T-cell (primary cell): ENCODE data around the gene TIMP2. TPM values are rescaled to one million over a fixed set of nuclear protein-coding genes. Genes with fewer than 3 reads are reported as not detected.
"Not testable (repeated sequence)": the region's sequence is repeated elsewhere in the genome, so short reads cannot be mapped to it uniquely, and the experiment has no call there.

Source experiments
- ATAC-seq, 4 experiments: fragments of 200-7000 bp in 3 of 4; fragments of 150-1000 bp in 1 of 4; cut with Tn5 transposase; replicated peaks in 1 of 4; 1 replicate in 3 of 4; 2 replicates in 1 of 4; pipeline ENCODE4 v1.10.0; 2021; ENCODE audit warnings: moderate library complexity in 3 of 4, mild to moderate bottlenecking in 2 of 4, moderate number of reproducible peaks in 1 of 4
- CTCF ChIA-PET, 2 donors: fragments of 300-600 bp; sonication (Branson Sonifier 250); formaldehyde crosslinking; loops; one replicate each; lab custom pipeline; 2022; ENCODE audit warnings: antibody characterized with exemption in 2 of 2; lab: Charles Lee
- POLR2A ChIA-PET, 2 donors: fragments of 300-600 bp; sonication (Branson Sonifier 250); formaldehyde crosslinking; loops; one replicate each; lab custom pipeline; 2022; ENCODE audit warnings: antibody characterized with exemption in 2 of 2; lab: Charles Lee
- DNase-seq, 35 experiments: peaks; one replicate each; pipeline versions ENCODE4 v3.0.0 to v3.0.0-alpha.2; 2013 to 2023
- H3K27ac ChIP-seq: one replicate; pipeline ENCODE4 v1.5.1; 2013; ENCODE audit warnings: low read length
- H3K27me3 ChIP-seq, 2 experiments: replicated peaks in 1 of 2; 1 replicate in 1 of 2; 2 replicates in 1 of 2; pipeline versions ENCODE4 v1.6.1 to v1.7.0; 2013; ENCODE audit warnings: low read length in 1 of 2, mixed read lengths in 1 of 2; ENCODE audit not compliant: control insufficient read depth in 2 of 2, insufficient read depth in 2 of 2; ENCODE audit errors: extremely low read depth in 1 of 2
- H3K36me3 ChIP-seq, 2 donors: 1 replicate in 1 of 2; 2 replicates in 1 of 2; pipeline versions ENCODE4 v1.6.1 to v1.7.0; 2013; ENCODE audit warnings: low read length in 1 of 2; ENCODE audit not compliant: control insufficient read depth in 2 of 2, insufficient read depth in 1 of 2; ENCODE audit errors: extremely low read depth in 1 of 2
- H3K4me1 ChIP-seq, 2 experiments: 1 replicate in 1 of 2; 2 replicates in 1 of 2; pipeline versions ENCODE4 v1.6.1 to v1.7.0; 2013; ENCODE audit warnings: low read length in 2 of 2, mixed read lengths in 1 of 2; ENCODE audit not compliant: insufficient read depth in 2 of 2, control insufficient read depth in 1 of 2; ENCODE audit errors: extremely low read depth in 1 of 2
- H3K4me3 ChIP-seq, 2 donors: 1 replicate in 1 of 2; 2 replicates in 1 of 2; pipeline versions ENCODE4 v1.5.1 to v1.7.0; 2013; ENCODE audit warnings: mild to moderate bottlenecking in 2 of 2, low read length in 1 of 2, moderate library complexity in 1 of 2; ENCODE audit not compliant: control insufficient read depth in 1 of 2; ENCODE audit errors: extremely low read depth in 1 of 2
- H3K9me3 ChIP-seq: 2 replicates; pipeline ENCODE4 v1.7.0; 2013
- H3K27ac Mint-ChIP-seq, 2 donors: one replicate each; pipeline ENCODE4 v1.8.0; 2020 to 2021; ENCODE audit warnings: mild to moderate bottlenecking in 2 of 2, mixed read lengths in 2 of 2
- H3K27me3 Mint-ChIP-seq, 2 donors: one replicate each; pipeline ENCODE4 v1.8.0; 2021 to 2022; ENCODE audit warnings: mixed read lengths in 2 of 2
- H3K36me3 Mint-ChIP-seq: one replicate; pipeline ENCODE4 v1.8.0; 2021; ENCODE audit warnings: mixed read lengths
- H3K4me1 Mint-ChIP-seq, 3 donors: one replicate each; pipeline ENCODE4 v1.8.0; 2020 to 2022; ENCODE audit warnings: mixed read lengths in 3 of 3, mild to moderate bottlenecking in 1 of 3
- H3K4me3 Mint-ChIP-seq, 3 donors: one replicate each; pipeline ENCODE4 v1.8.0; 2020 to 2022; ENCODE audit warnings: mild to moderate bottlenecking in 3 of 3, mixed read lengths in 3 of 3, moderate library complexity in 3 of 3
- H3K9me3 Mint-ChIP-seq, 3 donors: one replicate each; pipeline ENCODE4 v1.8.0; 2020 to 2022; ENCODE audit warnings: mixed read lengths in 3 of 3
- WGBS: methylation state at CpG from one replicate; pipeline ENCODE4 v1.1.5; 2013; ENCODE audit warnings: missing lambda C conversion rate; ENCODE audit not compliant: insufficient coverage; 5-methylcytosine and 5-hydroxymethylcytosine counted together
- total RNA-seq, 35 experiments: library from RNA in 6 of 35; stranded (reverse) in 6 of 35; fragments of 120-200 nt in 1 of 35; gene quantifications; one replicate each; pipeline versions ENCODE4 v1.2.1 to v1.2.4 and lab custom pipeline; 2013 to 2026

TIMP2 gene
- total RNA-seq, 5 donors from 2014 or later (not counting 1 experiment from before 2014, with no cell fraction given) = 5.1 to 6.7 (median 6.5) TPM

DNA sequence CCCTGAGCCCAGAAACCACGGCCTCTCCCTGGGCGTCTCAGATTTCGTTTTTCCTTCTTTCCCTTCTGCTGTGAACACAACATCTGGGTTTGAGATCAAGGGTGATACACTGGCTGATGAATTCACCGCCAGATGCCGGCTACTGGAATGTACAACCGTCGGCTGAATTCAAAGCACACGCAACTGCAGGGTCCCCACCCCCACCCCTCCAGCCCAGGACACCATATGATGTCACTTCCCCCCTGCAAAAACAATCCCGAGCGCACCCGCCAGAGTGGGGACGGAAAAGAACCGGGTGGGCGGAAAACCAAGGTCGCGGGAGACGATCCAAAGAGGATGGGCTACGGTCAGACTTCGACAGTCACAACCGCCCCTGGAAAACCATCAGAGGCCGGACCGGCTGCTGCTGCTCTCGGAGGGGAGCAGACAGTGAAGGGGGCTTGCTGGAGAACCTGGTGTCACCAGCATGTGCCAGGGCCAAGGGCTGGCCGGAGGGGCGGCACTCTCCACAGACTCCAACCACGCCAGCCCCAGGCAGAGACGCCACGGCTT is 45.5 kb downstream of the TIMP2 start:
- H3K9me3 Mint-ChIP-seq = no peaks in the 10 kb centered on the region
- H3K27me3 ChIP-seq = peaks cover 0 to 64% of the 10 kb centered on the region in 2 experiments
- H3K27me3 Mint-ChIP-seq = peaks cover 0 to 19% of the 10 kb centered on the region in 2 donors
- peak overlapping the region; percentile 61 to 71 (median 64) for H3K4me3 Mint-ChIP-seq
- H3K4me1 ChIP-seq = peaks cover 2 to 39% of the 10 kb centered on the region in 2 experiments
- H3K27ac ChIP-seq = peak overlapping the region; percentile 19
- H3K9me3 ChIP-seq = no peaks in the 10 kb centered on the region
- H3K36me3 Mint-ChIP-seq = no peaks in the 10 kb centered on the region
- H3K36me3 ChIP-seq = no peaks in the 10 kb centered on the region
- 38% methylated on average over 20 of the region's 28 CpGs for WGBS
- DNase-seq (peak in 24 of 35 experiments; percentile 8 to 56 (median 23)), ATAC-seq (peak; percentile 49 to 74 (median 51))
- ChIA-PET CTCF (no interaction called here), POLR2A (no interaction called here)
- H3K4me1 Mint-ChIP-seq = peaks cover 26 to 38% (median 27%) of the 10 kb centered on the region in 3 donors
- peak overlapping the region; percentile 25 to 52 for H3K4me3 ChIP-seq
- peak overlapping the region; percentile 74 for H3K27ac Mint-ChIP-seq

DNA sequence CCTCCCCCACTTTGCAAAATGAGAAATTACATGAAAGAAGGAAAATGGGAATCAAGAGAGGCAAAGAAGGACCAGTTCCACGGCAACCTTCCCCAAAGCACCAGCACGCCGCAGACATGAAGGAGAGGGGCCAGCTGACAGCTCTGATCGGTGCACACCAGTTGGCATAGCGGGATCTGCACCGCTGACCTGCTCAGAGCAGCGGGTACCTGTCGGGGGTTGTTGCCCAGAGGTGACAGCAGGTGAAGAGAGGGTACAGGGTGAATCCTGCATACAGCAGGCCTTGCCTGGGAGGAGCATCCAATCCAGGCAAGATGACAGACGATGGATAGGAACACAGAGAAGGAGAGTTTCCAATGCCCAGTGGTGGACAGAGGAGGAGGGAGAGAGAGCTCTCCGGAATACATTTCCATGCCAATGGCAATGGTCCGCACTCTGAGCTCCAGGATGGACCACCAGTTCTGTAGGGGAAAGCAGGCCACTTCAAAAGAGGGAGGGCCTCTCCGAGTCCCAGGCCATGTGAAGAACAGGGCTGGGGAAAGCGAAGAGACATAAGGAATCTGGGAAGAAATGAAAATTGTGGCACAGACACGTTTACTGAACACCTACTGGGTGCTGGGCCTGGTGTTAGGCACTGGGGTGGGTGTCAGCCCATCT is 46.2 kb downstream of the TIMP2 start:
- Mint-ChIP-seq H3K9me3 (no peaks in the 10 kb centered on the region), H3K27me3 (peaks cover 0 to 19% of the 10 kb centered on the region in 2 donors), H3K4me1 (peaks cover 26 to 38% (median 27%) of the 10 kb centered on the region in 3 donors), H3K36me3 (no peaks in the 10 kb centered on the region), H3K27ac (peak overlapping the region; percentile 40 to 74), H3K4me3 (peak overlapping the region; percentile 61 to 71 (median 64))
- ATAC-seq = no peak
- Histone ChIP-seq H3K27me3 (peaks cover 0 to 57% of the 10 kb centered on the region in 2 experiments), H3K36me3 (no peaks in the 10 kb centered on the region), H3K4me1 (peaks cover 2 to 34% of the 10 kb centered on the region in 2 experiments), H3K4me3 (peak overlapping the region; percentile 25 to 52), H3K27ac (no peak overlapping the region), H3K9me3 (no peaks in the 10 kb centered on the region)
- POLR2A ChIA-PET = interaction anchor here in 1 of 2 donors (0.7 kb wide), 1 partner anchor 13 kb away, joined by 3 read pairs; no protein-coding TSS in a partner anchor
- CTCF ChIA-PET = no interaction called here
- WGBS = 89% methylated on average over 13 of the region's 14 CpGs
- no peak for DNase-seq

DNA sequence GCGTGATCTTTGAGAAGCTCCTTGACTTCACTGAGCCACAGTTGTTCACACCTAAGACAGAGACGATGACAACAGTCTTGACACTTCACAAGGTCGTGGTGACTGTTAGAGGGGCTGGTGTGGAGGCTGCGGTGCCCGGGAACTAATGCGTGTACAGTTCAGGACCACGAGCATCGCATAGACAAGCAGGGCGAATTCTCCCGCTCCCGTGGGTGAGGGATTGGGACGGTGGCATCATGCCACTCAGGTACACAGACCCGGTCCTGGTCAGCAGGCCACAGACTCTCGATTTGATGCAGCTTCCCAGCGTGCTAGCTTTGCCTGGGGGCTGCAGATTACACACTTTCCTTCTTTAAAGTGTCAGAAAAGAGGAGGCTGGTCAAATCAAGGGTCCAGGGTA is 46.9 kb downstream of the TIMP2 start:
- no peaks in the 10 kb centered on the region for H3K9me3 ChIP-seq
- H3K4me1 ChIP-seq = peaks cover 2 to 26% of the 10 kb centered on the region in 2 experiments
- 86% methylated on average over 15 of the region's 15 CpGs for WGBS
- ATAC-seq = no peak
- H3K36me3 ChIP-seq = no peaks in the 10 kb centered on the region
- Mint-ChIP-seq H3K9me3 (no peaks in the 10 kb centered on the region), H3K36me3 (no peaks in the 10 kb centered on the region), H3K4me1 (peaks cover 24 to 37% (median 26%) of the 10 kb centered on the region in 3 donors), H3K4me3 (peak overlapping the region in 1 of 3 donors; percentile 64), H3K27me3 (peaks cover 0 to 19% of the 10 kb centered on the region in 2 donors), H3K27ac (no peak overlapping the region)
- peaks cover 0 to 53% of the 10 kb centered on the region in 2 experiments for H3K27me3 ChIP-seq
- no peak overlapping the region for H3K4me3 ChIP-seq
- ChIA-PET POLR2A (no interaction called here), CTCF (no interaction called here)
- no peak overlapping the region for H3K27ac ChIP-seq
- DNase-seq = no peak

DNA sequence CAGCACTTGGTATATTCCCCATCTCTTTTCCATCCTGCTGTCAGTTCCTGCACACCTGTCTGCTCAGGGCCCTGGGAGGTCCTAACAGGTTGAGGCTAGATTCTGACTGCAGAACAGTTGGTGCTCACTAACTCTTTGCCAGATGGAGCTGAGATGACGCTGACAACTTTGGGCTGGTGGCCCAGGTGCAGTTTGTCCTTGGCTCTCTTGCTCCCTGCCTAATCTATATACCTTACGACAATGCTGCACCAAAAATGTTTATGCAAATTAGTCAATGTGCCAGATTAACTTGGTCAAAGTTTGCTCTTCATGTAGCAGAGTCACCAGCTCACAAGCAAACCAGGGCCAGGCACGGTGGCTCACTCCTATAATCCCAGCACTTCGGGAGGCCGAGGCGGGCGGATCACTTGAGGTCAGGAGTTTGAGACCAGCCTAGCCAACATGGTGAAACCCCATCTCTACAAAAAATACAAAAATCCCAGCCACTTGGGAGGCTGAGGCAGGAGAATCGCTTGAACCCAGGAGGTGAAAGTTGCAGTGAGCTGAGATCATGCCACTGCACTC is 48.2 kb downstream of the TIMP2 start:
- H3K9me3 Mint-ChIP-seq, CTCF ChIA-PET, H3K27ac Mint-ChIP-seq, H3K4me3 ChIP-seq, H3K4me3 Mint-ChIP-seq, H3K36me3 Mint-ChIP-seq, H3K36me3 ChIP-seq, DNase-seq, POLR2A ChIA-PET, H3K9me3 ChIP-seq, ATAC-seq, H3K27ac ChIP-seq: not testable (repeated sequence)
- Mint-ChIP-seq H3K27me3 (peaks cover 0 to 16% of the 10 kb centered on the region in 2 donors), H3K4me1 (peaks cover 17 to 34% (median 17%) of the 10 kb centered on the region in 3 donors)
- Histone ChIP-seq H3K4me1 (peaks cover 2 to 18% of the 10 kb centered on the region in 2 experiments), H3K27me3 (peaks cover 0 to 41% of the 10 kb centered on the region in 2 experiments)
- WGBS = 89% methylated on average over 4 of the region's 8 CpGs

DNA sequence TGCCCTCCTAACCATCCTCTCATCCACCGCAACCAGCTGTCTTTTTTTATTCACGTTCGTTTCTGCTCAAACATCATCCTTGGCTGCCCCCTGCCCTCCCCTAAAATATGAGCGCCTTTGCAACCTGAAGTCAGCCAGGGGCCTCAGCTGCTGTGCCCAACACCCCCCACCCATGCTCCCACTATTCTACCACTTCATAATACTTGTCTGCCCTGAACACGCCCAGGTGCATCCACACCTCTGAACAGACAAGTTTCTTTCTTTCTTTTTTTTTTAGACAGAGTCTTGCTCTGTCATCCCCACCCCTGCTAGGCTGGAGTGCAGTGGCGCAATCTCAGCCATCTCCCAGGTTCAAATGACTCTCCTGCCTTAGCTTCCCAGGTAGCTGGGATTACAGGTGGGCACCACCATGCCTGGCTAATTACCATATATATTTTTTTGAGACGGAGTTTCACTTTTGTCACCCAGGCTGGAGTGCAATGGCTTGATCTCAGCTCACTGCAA is 49.0 kb downstream of the TIMP2 start:
- ChIA-PET POLR2A (no interaction called here), CTCF (no interaction called here)
- DNase-seq (no peak), ATAC-seq (no peak)
- no peak overlapping the region for H3K4me3 Mint-ChIP-seq
- Histone ChIP-seq H3K4me3 (no peak overlapping the region), H3K36me3 (no peaks in the 10 kb centered on the region), H3K27ac (no peak overlapping the region), H3K4me1 (peaks cover 2 to 18% of the 10 kb centered on the region in 2 experiments), H3K27me3 (peaks cover 0 to 38% of the 10 kb centered on the region in 2 experiments), H3K9me3 (no peaks in the 10 kb centered on the region)
- no peaks in the 10 kb centered on the region for H3K36me3 Mint-ChIP-seq
- peaks cover 17 to 34% (median 17%) of the 10 kb centered on the region in 3 donors for H3K4me1 Mint-ChIP-seq
- peaks cover 0 to 16% of the 10 kb centered on the region in 2 donors for H3K27me3 Mint-ChIP-seq
- no peak overlapping the region for H3K27ac Mint-ChIP-seq
- 63% methylated on average over 5 of the region's 7 CpGs for WGBS
- no peaks in the 10 kb centered on the region for H3K9me3 Mint-ChIP-seq

DNA sequence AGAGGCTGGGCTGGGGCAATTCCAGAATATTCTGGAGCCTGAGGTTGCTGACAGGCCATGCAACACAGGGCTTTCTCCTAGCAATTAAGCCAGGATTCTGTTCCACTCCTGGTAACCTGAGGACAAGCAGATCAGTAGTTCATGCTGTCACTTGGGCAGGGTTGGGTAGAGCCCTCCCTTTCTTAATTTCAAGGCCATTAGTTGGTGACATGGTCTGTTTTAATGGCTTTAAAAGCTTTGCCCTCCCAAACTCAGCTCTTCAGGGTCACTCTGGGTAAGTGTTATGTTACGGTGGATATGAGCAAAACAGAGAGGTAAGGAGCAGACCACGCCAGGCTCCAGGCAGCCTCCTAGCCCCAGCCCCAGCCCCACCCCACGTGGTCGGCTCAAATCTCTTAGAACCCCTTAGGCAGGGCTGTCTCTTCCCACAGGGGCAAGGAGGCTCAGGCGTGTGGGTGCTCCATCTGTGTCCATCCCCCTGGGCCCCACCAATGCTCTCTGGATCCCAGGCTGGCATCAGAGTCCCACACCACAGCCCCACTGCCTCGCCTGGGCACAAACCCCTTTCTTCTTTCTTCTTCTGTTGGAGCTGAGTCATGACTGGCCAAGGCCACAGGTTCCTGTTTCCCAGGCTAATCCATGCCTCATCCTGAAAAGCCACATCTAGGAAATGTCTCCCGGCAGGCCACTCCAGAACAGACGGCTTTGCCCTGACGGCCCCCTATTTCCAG is 49.7 kb downstream of the TIMP2 start:
- no peaks in the 10 kb centered on the region for H3K9me3 Mint-ChIP-seq
- no peak for ATAC-seq
- peaks cover 0 to 16% of the 10 kb centered on the region in 2 donors for H3K27me3 Mint-ChIP-seq
- H3K36me3 Mint-ChIP-seq = no peaks in the 10 kb centered on the region
- no peak overlapping the region for H3K4me3 Mint-ChIP-seq
- Histone ChIP-seq H3K4me1 (peaks cover 2 to 18% of the 10 kb centered on the region in 2 experiments), H3K36me3 (no peaks in the 10 kb centered on the region), H3K27me3 (peaks cover 0 to 32% of the 10 kb centered on the region in 2 experiments), H3K27ac (no peak overlapping the region), H3K9me3 (no peaks in the 10 kb centered on the region), H3K4me3 (no peak overlapping the region)
- WGBS = 70% methylated on average over 7 of the region's 9 CpGs
- CTCF ChIA-PET = no interaction called here
- DNase-seq = no peak
- H3K4me1 Mint-ChIP-seq = peaks cover 17 to 34% (median 17%) of the 10 kb centered on the region in 3 donors
- no peak overlapping the region for H3K27ac Mint-ChIP-seq
- POLR2A ChIA-PET = no interaction called here
